CD14-positive monocyte (primary cell): Measurements from ENCODE around the gene WWOX. TPM values are rescaled to one million over a fixed set of nuclear protein-coding genes. Genes with fewer than 3 reads are reported as not detected.

Experiments used
- DNase-seq, 3 donors: peaks; one replicate each; pipeline ENCODE4 v3.0.0-alpha.2; 2011 to 2022
- H2AFZ ChIP-seq: 2 replicates; pipeline ENCODE4 v1.6.0; 2012; ENCODE audit warnings: mild to moderate bottlenecking, low read depth, low read length, inconsistent platforms; ENCODE audit not compliant: insufficient read depth, poor library complexity, severe bottlenecking
- H3K27ac ChIP-seq, 2 donors: 1 replicate in 1 of 2; 2 replicates in 1 of 2; pipeline ENCODE4 v1.5.1; 2012 to 2013; ENCODE audit warnings: low read length in 2 of 2, control low read depth in 1 of 2, inconsistent platforms in 1 of 2, low read depth in 1 of 2, mild to moderate bottlenecking in 1 of 2
- H3K27me3 ChIP-seq, 2 donors: one replicate each; pipeline versions ENCODE4 v1.6.0 to v1.6.1; 2011 to 2013; ENCODE audit warnings: low read length in 2 of 2; ENCODE audit not compliant: control insufficient read depth in 2 of 2, insufficient read depth in 2 of 2
- H3K36me3 ChIP-seq, 2 donors: replicated peaks in 1 of 2; 1 replicate in 1 of 2; 2 replicates in 1 of 2; pipeline versions ENCODE4 v1.5.1 to v1.6.1; 2012 to 2013; ENCODE audit warnings: low read length in 2 of 2, control low read depth in 1 of 2, inconsistent platforms in 1 of 2, mild to moderate bottlenecking in 1 of 2; ENCODE audit not compliant: insufficient read depth in 2 of 2, control insufficient read depth in 1 of 2
- H3K4me1 ChIP-seq, 2 donors: 1 replicate in 1 of 2; 2 replicates in 1 of 2; pipeline versions ENCODE4 v1.5.1 to v1.6.1; 2012 to 2013; ENCODE audit warnings: low read length in 2 of 2, control low read depth in 1 of 2, inconsistent platforms in 1 of 2, mild to moderate bottlenecking in 1 of 2, moderate library complexity in 1 of 2; ENCODE audit not compliant: insufficient read depth in 2 of 2, control insufficient read depth in 1 of 2
- H3K4me2 ChIP-seq: replicated peaks from 2 replicates; pipeline ENCODE3; 2012; ENCODE audit warnings: low read length, moderate library complexity, mild to moderate bottlenecking; ENCODE audit not compliant: poor library complexity, severe bottlenecking; ENCODE audit errors: extremely low read depth
- H3K4me3 ChIP-seq, 3 experiments: fragments of 200-600 bp in 1 of 3; sonication (generic) in 1 of 3; replicated peaks in 1 of 3; 1 replicate in 2 of 3; 2 replicates in 1 of 3; pipeline ENCODE4 v1.5.1; 2011 to 2013; ENCODE audit warnings: low read length in 3 of 3, mild to moderate bottlenecking in 3 of 3, control low read depth in 2 of 3, low read depth in 2 of 3, inconsistent platforms in 1 of 3, moderate library complexity in 1 of 3
- H3K79me2 ChIP-seq: 2 replicates; pipeline ENCODE4 v1.6.0; 2012; ENCODE audit warnings: mild to moderate bottlenecking, control low read depth, inconsistent platforms, low read length, moderate library complexity; ENCODE audit not compliant: insufficient read depth
- H3K9ac ChIP-seq: 2 replicates; pipeline ENCODE4 v1.6.0; 2017; ENCODE audit warnings: low read length, mild to moderate bottlenecking; ENCODE audit not compliant: insufficient read depth, poor library complexity, severe bottlenecking
- H3K9me3 ChIP-seq, 2 donors: replicated peaks in 1 of 2; 1 replicate in 1 of 2; 2 replicates in 1 of 2; pipeline versions ENCODE4 v1.5.1 to v1.6.1; 2012 to 2013; ENCODE audit warnings: low read length in 2 of 2, control low read depth in 1 of 2; ENCODE audit not compliant: control insufficient read depth in 1 of 2, insufficient read depth in 1 of 2
- H4K20me1 ChIP-seq: 2 replicates; pipeline ENCODE4 v1.6.0; 2012; ENCODE audit warnings: mild to moderate bottlenecking, low read length, control low read depth, moderate library complexity; ENCODE audit not compliant: insufficient read depth
- H3K27ac Mint-ChIP-seq, 7 donors: one replicate each; pipeline ENCODE4 v1.8.0; 2020; ENCODE audit warnings: mild to moderate bottlenecking in 7 of 7, mixed read lengths in 7 of 7, moderate library complexity in 6 of 7, inconsistent platforms in 2 of 7
- H3K27me3 Mint-ChIP-seq, 3 donors: one replicate each; pipeline ENCODE4 v1.8.0; 2021 to 2022; ENCODE audit warnings: low read depth in 3 of 3, mild to moderate bottlenecking in 3 of 3, mixed read lengths in 3 of 3, moderate library complexity in 3 of 3, inconsistent platforms in 1 of 3
- H3K36me3 Mint-ChIP-seq, 2 donors: one replicate each; pipeline ENCODE4 v1.8.0; 2020; ENCODE audit warnings: mixed read lengths in 2 of 2, inconsistent platforms in 1 of 2, mild to moderate bottlenecking in 1 of 2
- H3K4me1 Mint-ChIP-seq: one replicate; pipeline ENCODE4 v1.8.0; 2020; ENCODE audit warnings: mild to moderate bottlenecking, mixed read lengths
- H3K4me3 Mint-ChIP-seq, 2 donors: one replicate each; pipeline ENCODE4 v1.8.0; 2020; ENCODE audit warnings: mild to moderate bottlenecking in 2 of 2, mixed read lengths in 2 of 2, moderate library complexity in 1 of 2
- H3K9me3 Mint-ChIP-seq, 7 donors: one replicate each; pipeline ENCODE4 v1.8.0; 2020 to 2022; ENCODE audit warnings: mixed read lengths in 7 of 7, mild to moderate bottlenecking in 6 of 7, moderate library complexity in 6 of 7, inconsistent platforms in 2 of 7
- CTCF ChIP-seq: fragments of 200-600 bp; IDR thresholded peaks from one replicate; pipeline ENCODE4 v1.8.0; 2022; ENCODE audit warnings: antibody characterized with exemption, mild to moderate bottlenecking
- WGBS: methylation state at CpG from one replicate; pipeline ENCODE4 v1.1.5; 2013; ENCODE audit warnings: missing lambda C conversion rate; ENCODE audit not compliant: insufficient coverage; 5-methylcytosine and 5-hydroxymethylcytosine counted together
- intact Hi-C, 2 donors: fragments of 100-400 bp; cut with micrococcal nuclease; formaldehyde crosslinking; loops; one replicate each; pipeline versions ENCODE4 v1.15.0 to v1.15.1; 2023
- polyA plus RNA-seq, 3 donors: library from polyadenylated mRNA; depleted of rRNA in 1 of 3; unstranded in 2 of 3; stranded (reverse) in 1 of 3; fragments of 300-500 nt in 2 of 3; fragments of >200 nt in 1 of 3; fragmentation: Illumina TruSeq in 2 of 3; gene quantifications; 1 replicate in 2 of 3; 2 replicates in 1 of 3; pipeline ENCODE4 v1.2.3, GENCODE V29; 2012 to 2021

Gene WWOX
- polyA plus RNA-seq, 3 donors, result 4.0 to 7.0 (median 6.3) TPM

- Histone ChIP-seq H2AFZ (no peak overlapping the region), H3K27ac (no peak overlapping the region), H3K9me3 (no peaks in the 10 kb centered on the region), H3K4me3 (no peak overlapping the region), H3K27me3 (no peaks in the 10 kb centered on the region), H4K20me1 (no peaks in the 10 kb centered on the region), H3K4me1 (no peaks in the 10 kb centered on the region), H3K36me3 (no peaks in the 10 kb centered on the region), H3K4me2 (no peak overlapping the region), H3K9ac (no peak overlapping the region), H3K79me2 (no peaks in the 10 kb centered on the region)
- Mint-ChIP-seq H3K27ac (no peak overlapping the region), H3K27me3 (peaks cover 0 to 2% (median 0%) of the 10 kb centered on the region in 3 donors), H3K9me3 (peaks cover 0 to 4% (median 1%) of the 10 kb centered on the region in 7 donors), H3K4me1 (peaks cover 4% of the 10 kb centered on the region), H3K4me3 (no peak overlapping the region), H3K36me3 (peaks cover 0 to 2% of the 10 kb centered on the region in 2 donors)
- no CpG with 5 or more reads among the region's 7 CpGs for WGBS
- no peak for DNase-seq
- intact Hi-C loops, result no loop called here
- TF ChIP-seq CTCF, result no peak
These were observed 326.5 kb downstream of the WWOX start for GRCh38 chr16:78425891-78426510.

- no peak overlapping the region for H3K27ac ChIP-seq
- Mint-ChIP-seq H3K27ac (no peak overlapping the region), H3K27me3 (peaks cover 0 to 2% (median 0%) of the 10 kb centered on the region in 3 donors), H3K36me3 (peaks cover 1 to 7% of the 10 kb centered on the region in 2 donors), H3K9me3 (peaks cover 0 to 5% (median 2%) of the 10 kb centered on the region in 7 donors), H3K4me3 (no peak overlapping the region), H3K4me1 (peaks cover 4% of the 10 kb centered on the region)
- H2AFZ ChIP-seq, result no peak overlapping the region
- H3K27me3 ChIP-seq, result no peaks in the 10 kb centered on the region
- DNase-seq, result no peak
- no peaks in the 10 kb centered on the region for H3K9me3 ChIP-seq
- H3K9ac ChIP-seq, result no peak overlapping the region
- no peak overlapping the region for H3K4me2 ChIP-seq
- no CpG with 5 or more reads among the region's 3 CpGs for WGBS
- no peaks in the 10 kb centered on the region for H3K4me1 ChIP-seq
- no peak overlapping the region for H3K4me3 ChIP-seq
- no peaks in the 10 kb centered on the region for H3K79me2 ChIP-seq
- intact Hi-C loops, result no loop called here
- no peaks in the 10 kb centered on the region for H3K36me3 ChIP-seq
- H4K20me1 ChIP-seq, result no peaks in the 10 kb centered on the region
- no peak for TF ChIP-seq CTCF
These were observed 328.7 kb downstream of the WWOX start for GRCh38 chr16:78428193-78428592.
